Measurements from ENCODE around the gene UBAP2. TPM values are rescaled to one million over a fixed set of nuclear protein-coding genes. Genes with fewer than 3 reads are reported as not detected.
"Not testable (repeated sequence)": the region's sequence is repeated elsewhere in the genome, so short reads cannot be mapped to it uniquely, and the experiment has no call there.

The UBAP2 gene
- total and polyA plus RNA-seq, 2 donors (not counting 1 experiment from before 2014, with no cell fraction given): 15.5 to 26.2 TPM

DNA sequence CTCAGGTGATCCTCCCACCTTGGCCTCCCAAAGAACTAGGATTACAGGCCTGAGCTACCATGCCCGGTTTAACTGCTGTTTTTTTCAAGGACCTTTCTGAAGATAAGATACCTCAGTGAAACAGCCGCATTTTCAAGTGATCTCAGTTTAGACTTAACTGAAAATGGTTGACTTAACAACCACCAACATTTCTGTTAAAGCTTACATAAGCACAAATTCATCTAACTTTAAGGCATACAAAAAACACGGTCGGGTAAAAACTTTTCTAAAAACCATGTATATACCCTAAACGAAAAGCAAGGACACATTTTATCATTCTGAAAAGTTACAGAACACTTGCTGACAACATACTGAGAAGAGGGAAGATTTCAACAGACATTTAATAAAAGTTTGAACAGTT lies 22.9 kb downstream of the UBAP2 start:
- POLR2A ChIA-PET: no interaction called here
- no peak overlapping the region for H3K27ac Mint-ChIP-seq

DNA sequence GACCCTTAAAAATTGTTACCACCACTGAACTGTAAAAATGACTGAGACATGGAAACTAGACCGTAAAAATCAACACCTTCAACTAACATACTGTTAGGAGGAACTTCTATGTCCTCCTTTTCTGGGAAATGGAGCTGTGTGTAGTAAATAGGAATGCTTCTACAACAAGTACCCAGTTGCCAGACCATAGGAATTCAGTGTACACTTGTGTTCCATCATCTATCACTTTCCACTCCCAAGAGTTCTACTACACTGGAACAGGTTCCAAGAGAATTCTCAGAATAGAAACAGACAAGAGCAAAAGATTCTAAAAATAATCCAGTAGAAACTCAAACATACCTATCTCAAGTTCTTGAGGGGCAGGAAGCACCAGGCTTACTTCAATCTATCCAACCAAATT lies 23.6 kb downstream of the UBAP2 start:
- TF ChIP-seq, protein P1, sequence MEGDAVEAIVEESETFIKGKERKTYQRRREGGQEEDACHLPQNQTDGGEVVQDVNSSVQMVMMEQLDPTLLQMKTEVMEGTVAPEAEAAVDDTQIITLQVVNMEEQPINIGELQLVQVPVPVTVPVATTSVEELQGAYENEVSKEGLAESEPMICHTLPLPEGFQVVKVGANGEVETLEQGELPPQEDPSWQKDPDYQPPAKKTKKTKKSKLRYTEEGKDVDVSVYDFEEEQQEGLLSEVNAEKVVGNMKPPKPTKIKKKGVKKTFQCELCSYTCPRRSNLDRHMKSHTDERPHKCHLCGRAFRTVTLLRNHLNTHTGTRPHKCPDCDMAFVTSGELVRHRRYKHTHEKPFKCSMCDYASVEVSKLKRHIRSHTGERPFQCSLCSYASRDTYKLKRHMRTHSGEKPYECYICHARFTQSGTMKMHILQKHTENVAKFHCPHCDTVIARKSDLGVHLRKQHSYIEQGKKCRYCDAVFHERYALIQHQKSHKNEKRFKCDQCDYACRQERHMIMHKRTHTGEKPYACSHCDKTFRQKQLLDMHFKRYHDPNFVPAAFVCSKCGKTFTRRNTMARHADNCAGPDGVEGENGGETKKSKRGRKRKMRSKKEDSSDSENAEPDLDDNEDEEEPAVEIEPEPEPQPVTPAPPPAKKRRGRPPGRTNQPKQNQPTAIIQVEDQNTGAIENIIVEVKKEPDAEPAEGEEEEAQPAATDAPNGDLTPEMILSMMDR (IDR thresholded peaks at IDR 0.05): no peak
- no peak for TF ChIP-seq EZH2 (IDR thresholded peaks at IDR 0.05; ENCODE audit: borderline replicate concordance, insufficient read depth, low read depth, low read length, poor library complexity, severe bottlenecking)
- Histone ChIP-seq H3K4me1 (ENCODE audit: control insufficient read depth in 2 of 2, insufficient read depth in 2 of 2, low read length in 2 of 2) (no peaks in the 10 kb centered on the region), H3K27ac (ENCODE audit: low read length in 2 of 2) (no peak overlapping the region), H3K4me3 (ENCODE audit: control extremely low read depth in 1 of 5, extremely low read depth in 1 of 5, insufficient read depth in 1 of 5, low read depth in 2 of 5, low read length in 4 of 5) (no peak overlapping the region), H3K4me2 (replicated peaks; ENCODE audit: low read depth, low read length, poor library complexity, severe bottlenecking) (no peak overlapping the region), H4K20me1 (ENCODE audit: control insufficient read depth, insufficient read depth, low read length, poor library complexity, severe bottlenecking) (peaks cover 5% of the 10 kb centered on the region), H3K27me3 (replicated peaks in 1 of 4; ENCODE audit: control extremely low read depth in 1 of 4, control insufficient read depth in 3 of 4, insufficient read depth in 4 of 4, low read length in 3 of 4) (no peaks in the 10 kb centered on the region), H2AFZ (ENCODE audit: insufficient read depth, low read depth, low read length, poor library complexity, severe bottlenecking) (no peak overlapping the region), H3K79me2 (ENCODE audit: control insufficient read depth, insufficient read depth, low read length) (peaks cover 84% of the 10 kb centered on the region), H3K36me3 (replicated peaks in 1 of 2; ENCODE audit: control extremely low read depth in 1 of 2, control insufficient read depth in 1 of 2, extremely low read depth in 1 of 2, insufficient read depth in 2 of 2, low read length in 1 of 2) (peaks cover 0 to 7% of the 10 kb centered on the region in 2 experiments), H3K9ac (ENCODE audit: low read length) (no peak overlapping the region), H3K9me3 (ENCODE audit: control extremely low read depth in 1 of 3, control insufficient read depth in 2 of 3, insufficient read depth in 1 of 3, low read length in 2 of 3) (no peaks in the 10 kb centered on the region)
- ATAC-seq (ENCODE audit: low read depth): no peak
- H3K4me3 Mint-ChIP-seq: no peak overlapping the region
- no peaks in the 10 kb centered on the region for H3K27me3 Mint-ChIP-seq
- no peak for DNase-seq
- POLR2A ChIA-PET: no interaction called here
- WGBS (ENCODE audit: insufficient coverage): no CpG with 5 or more reads among the region's 1 CpG
- CTCF ChIA-PET: no interaction called here
- H3K4me1 Mint-ChIP-seq: no peaks in the 10 kb centered on the region
- H3K9me3 Mint-ChIP-seq (ENCODE audit: insufficient read depth): no peaks in the 10 kb centered on the region
- H3K27ac Mint-ChIP-seq: no peak overlapping the region
- intact Hi-C loops (cut with micrococcal nuclease): loop anchor here (10.0 kb wide), 1 partner anchor 400 kb away; no protein-coding TSS in a partner anchor

More for the DNA sequence above, 22.9 kb downstream of the UBAP2 start:
- no peak overlapping the region for H3K9ac ChIP-seq (ENCODE audit: low read length)
- no peaks in the 10 kb centered on the region for H3K9me3 ChIP-seq (ENCODE audit: control extremely low read depth in 1 of 3, control insufficient read depth in 2 of 3, insufficient read depth in 1 of 3, low read length in 2 of 3)
- H3K36me3 ChIP-seq (replicated peaks in 1 of 2; ENCODE audit: control extremely low read depth in 1 of 2, control insufficient read depth in 1 of 2, extremely low read depth in 1 of 2, insufficient read depth in 2 of 2, low read length in 1 of 2): peaks cover 0 to 7% of the 10 kb centered on the region in 2 experiments
- no peaks in the 10 kb centered on the region for H3K4me1 ChIP-seq (ENCODE audit: control insufficient read depth in 2 of 2, insufficient read depth in 2 of 2, low read length in 2 of 2)
- H4K20me1 ChIP-seq (ENCODE audit: control insufficient read depth, insufficient read depth, low read length, poor library complexity, severe bottlenecking): peaks cover 5% of the 10 kb centered on the region
- WGBS (ENCODE audit: insufficient coverage): no CpG with 5 or more reads among the region's 5 CpGs
- no peaks in the 10 kb centered on the region for H3K4me1 Mint-ChIP-seq
- H3K27me3 ChIP-seq (replicated peaks in 1 of 4; ENCODE audit: control extremely low read depth in 1 of 4, control insufficient read depth in 3 of 4, insufficient read depth in 4 of 4, low read length in 3 of 4): no peaks in the 10 kb centered on the region
- H2AFZ ChIP-seq (ENCODE audit: insufficient read depth, low read depth, low read length, poor library complexity, severe bottlenecking): no peak overlapping the region
- no peak overlapping the region for H3K4me2 ChIP-seq (replicated peaks; ENCODE audit: low read depth, low read length, poor library complexity, severe bottlenecking)
- H3K27ac ChIP-seq (ENCODE audit: low read length in 2 of 2): no peak overlapping the region
- peaks cover 85% of the 10 kb centered on the region for H3K79me2 ChIP-seq (ENCODE audit: control insufficient read depth, insufficient read depth, low read length)
- H3K27me3 Mint-ChIP-seq: no peaks in the 10 kb centered on the region
- no peak overlapping the region for H3K4me3 Mint-ChIP-seq
- no peak for ATAC-seq (ENCODE audit: low read depth)
- intact Hi-C loops (cut with micrococcal nuclease): loop anchor here (10.0 kb wide), 1 partner anchor 401 kb away; no protein-coding TSS in a partner anchor
- DNase-seq: no peak
- no peaks in the 10 kb centered on the region for H3K9me3 Mint-ChIP-seq (ENCODE audit: insufficient read depth)
- CTCF ChIA-PET: interaction anchor here (1.2 kb wide), 1 partner anchor 11 kb away, joined by 5 read pairs; no protein-coding TSS in a partner anchor
- no peak for TF ChIP-seq EZH2 (IDR thresholded peaks at IDR 0.05; ENCODE audit: borderline replicate concordance, insufficient read depth, low read depth, low read length, poor library complexity, severe bottlenecking)
- TF ChIP-seq, protein P1 (IDR thresholded peaks at IDR 0.05): no peak
- no peak overlapping the region for H3K4me3 ChIP-seq (ENCODE audit: control extremely low read depth in 1 of 5, extremely low read depth in 1 of 5, insufficient read depth in 1 of 5, low read depth in 2 of 5, low read length in 4 of 5)

DNA sequence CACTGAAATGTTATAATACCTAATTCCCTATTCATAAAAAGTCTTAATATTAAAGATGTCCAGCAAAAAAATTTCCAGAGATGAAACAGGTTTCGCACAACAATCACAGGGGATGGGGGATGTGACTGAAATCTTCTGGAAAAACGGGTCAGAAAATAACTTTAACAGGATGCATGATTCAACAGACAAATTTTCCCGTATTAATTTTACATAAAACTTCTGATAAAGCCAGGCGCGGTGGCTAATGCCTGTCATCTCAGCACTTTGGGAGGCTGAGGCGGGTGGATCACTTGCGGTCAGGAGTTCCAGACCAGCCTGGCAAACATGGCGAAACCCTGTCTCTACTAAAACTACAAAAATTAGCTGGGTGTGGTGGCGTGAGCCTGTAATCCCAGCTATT lies 24.2 kb downstream of the UBAP2 start:
- H3K27ac Mint-ChIP-seq; H3K4me1 Mint-ChIP-seq; H3K4me3 ChIP-seq (ENCODE audit: control extremely low read depth in 1 of 5, extremely low read depth in 1 of 5, insufficient read depth in 1 of 5, low read depth in 2 of 5, low read length in 4 of 5); H3K27ac ChIP-seq (ENCODE audit: low read length in 2 of 2); H3K27me3 Mint-ChIP-seq; H4K20me1 ChIP-seq (ENCODE audit: control insufficient read depth, insufficient read depth, low read length, poor library complexity, severe bottlenecking); H3K4me3 Mint-ChIP-seq; H3K4me2 ChIP-seq (replicated peaks; ENCODE audit: low read depth, low read length, poor library complexity, severe bottlenecking); H3K9me3 ChIP-seq (ENCODE audit: control extremely low read depth in 1 of 3, control insufficient read depth in 2 of 3, insufficient read depth in 1 of 3, low read length in 2 of 3); CTCF ChIA-PET; H3K9me3 Mint-ChIP-seq (ENCODE audit: insufficient read depth); DNase-seq; POLR2A ChIA-PET; H2AFZ ChIP-seq (ENCODE audit: insufficient read depth, low read depth, low read length, poor library complexity, severe bottlenecking); H3K36me3 ChIP-seq (replicated peaks in 1 of 2; ENCODE audit: control extremely low read depth in 1 of 2, control insufficient read depth in 1 of 2, extremely low read depth in 1 of 2, insufficient read depth in 2 of 2, low read length in 1 of 2); H3K4me1 ChIP-seq (ENCODE audit: control insufficient read depth in 2 of 2, insufficient read depth in 2 of 2, low read length in 2 of 2); H3K27me3 ChIP-seq (replicated peaks in 1 of 4; ENCODE audit: control extremely low read depth in 1 of 4, control insufficient read depth in 3 of 4, insufficient read depth in 4 of 4, low read length in 3 of 4); ATAC-seq (ENCODE audit: low read depth); H3K9ac ChIP-seq (ENCODE audit: low read length): not testable (repeated sequence)
- H3K79me2 ChIP-seq (ENCODE audit: control insufficient read depth, insufficient read depth, low read length): peaks cover 85% of the 10 kb centered on the region
- intact Hi-C loops (cut with micrococcal nuclease): loop anchor here (10.0 kb wide), 1 partner anchor 400 kb away; no protein-coding TSS in a partner anchor
- 95% methylated on average over 6 of the region's 9 CpGs for WGBS (ENCODE audit: insufficient coverage)
